GM08714 (cell line): Measurements from ENCODE around the gene LNP1.
"Not testable (repeated sequence)": the region's sequence is repeated elsewhere in the genome, so short reads cannot be mapped to it uniquely, and the experiment has no call there.

Experiments used
- H3K4me3 ChIP-seq: fragments of 200-500 bp; sonication (Bioruptor generic); 2 replicates; pipeline ENCODE4 v1.5.1; 2014; ENCODE audit warnings: mild to moderate bottlenecking, low read length, inconsistent platforms
- ZNF274 ChIP-seq: IDR thresholded peaks from 2 replicates; pipeline ENCODE4 v1.6.1; 2012; ENCODE audit warnings: mild to moderate bottlenecking, low read depth, low read length

LNP1 gene

DNA sequence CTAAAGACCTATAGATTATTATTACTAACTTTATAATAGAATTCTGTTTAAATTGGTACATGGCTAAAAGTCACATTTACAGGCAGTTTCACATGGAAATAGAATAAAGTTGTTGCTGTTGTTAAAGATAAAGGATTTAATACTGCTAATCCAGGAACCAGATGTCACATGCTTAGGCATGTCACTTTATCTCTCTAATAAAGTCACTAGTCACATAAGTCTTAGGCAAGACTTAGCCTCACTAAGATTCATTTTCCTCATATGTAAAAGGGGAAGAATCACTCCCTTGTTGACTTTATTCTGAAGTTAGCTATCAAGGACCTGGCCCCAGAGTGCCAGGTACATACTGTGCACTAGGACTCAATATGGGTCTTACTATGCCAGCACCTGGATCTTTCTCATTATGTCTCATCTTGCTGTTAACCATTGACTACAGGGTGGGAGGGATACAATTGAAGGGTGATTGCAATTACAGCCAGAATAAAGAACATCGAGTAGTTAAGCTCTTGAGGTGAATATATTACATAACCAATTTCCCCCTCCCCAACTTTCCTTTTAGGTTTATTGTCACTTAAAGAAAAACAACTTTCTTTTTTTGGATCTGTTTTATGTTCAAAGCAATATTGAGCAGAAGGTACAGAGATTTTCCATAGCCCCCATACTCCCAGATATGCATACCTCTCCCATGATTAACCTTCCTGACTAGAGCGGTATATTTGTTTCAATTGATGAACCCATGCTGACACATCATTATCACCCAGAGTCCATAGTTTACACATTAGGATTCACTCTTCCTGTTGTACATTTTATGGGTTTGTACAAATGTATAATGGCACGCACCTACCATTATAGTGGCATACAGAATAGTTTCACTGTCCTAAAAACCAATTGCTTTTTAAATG, 36.6 kb downstream of the LNP1 start:
- no peak for TF ChIP-seq ZNF274
- H3K4me3 ChIP-seq, result no peak overlapping the region

DNA sequence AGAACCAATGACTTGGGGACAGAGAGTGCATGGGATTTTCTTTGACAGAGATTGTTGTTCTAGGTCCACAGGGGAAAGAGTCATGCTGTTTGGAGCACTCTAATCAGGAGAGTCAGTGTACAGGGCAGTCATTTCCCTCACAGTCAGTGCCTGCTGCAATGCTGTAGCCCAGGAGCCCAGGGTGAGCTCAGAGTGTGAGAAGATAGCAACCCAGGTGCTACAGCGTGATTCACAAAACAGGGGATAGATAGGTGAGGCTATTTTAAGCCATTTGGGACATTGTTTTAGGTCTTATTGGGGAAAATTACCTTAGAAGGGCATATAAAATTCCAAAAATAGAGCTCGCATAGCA, 37.3 kb downstream of the LNP1 start:
- TF ChIP-seq ZNF274, result no peak
- H3K4me3 ChIP-seq, result no peak overlapping the region

GRCh38 chr3:100440895-100441294, 39.6 kb downstream of the LNP1 start:
- no peak for TF ChIP-seq ZNF274

DNA sequence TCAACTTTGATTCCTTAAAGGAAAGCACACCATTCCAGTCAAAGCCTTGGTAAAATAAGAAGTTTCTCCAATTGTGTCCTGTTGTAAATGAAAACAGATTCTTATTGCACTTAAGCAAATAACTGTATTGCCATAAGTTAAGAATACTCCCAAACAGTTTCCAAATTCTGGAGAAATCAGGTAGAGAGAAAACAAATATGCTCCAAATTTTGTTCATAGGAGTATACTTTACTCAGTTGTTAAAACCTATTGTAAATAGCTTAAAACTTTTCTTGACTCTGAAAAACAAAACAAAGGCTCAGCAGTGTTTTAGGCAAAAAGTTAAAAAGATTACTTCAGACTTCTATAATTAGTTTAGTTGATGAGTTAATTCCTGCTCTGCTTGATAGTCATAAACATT, 42.4 kb downstream of the LNP1 start:
- no peak for TF ChIP-seq ZNF274
- H3K4me3 ChIP-seq, result no peak overlapping the region

More at GRCh38 chr3:100440895-100441294, 39.6 kb downstream of the LNP1 start:
- H3K4me3 ChIP-seq, result no peak overlapping the region

DNA sequence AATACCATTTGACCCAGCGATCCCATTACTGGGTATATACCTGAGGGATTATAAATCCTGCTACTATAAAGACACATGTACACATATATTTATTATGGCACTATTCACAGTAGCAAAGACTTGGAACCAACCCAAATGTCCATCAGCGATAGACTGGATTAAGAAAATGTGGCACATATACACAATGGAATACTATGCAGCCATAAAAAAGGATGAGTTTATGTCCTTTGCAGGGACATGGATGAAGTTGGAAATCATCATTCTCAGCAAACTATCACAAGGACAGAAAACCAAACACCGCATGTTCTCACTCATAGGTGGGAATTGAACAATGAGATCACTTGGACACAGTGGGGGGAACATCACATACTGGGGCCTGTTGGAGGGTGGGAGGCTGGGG, 45.7 kb downstream of the LNP1 start:
- not testable (repeated sequence) for H3K4me3 ChIP-seq

DNA sequence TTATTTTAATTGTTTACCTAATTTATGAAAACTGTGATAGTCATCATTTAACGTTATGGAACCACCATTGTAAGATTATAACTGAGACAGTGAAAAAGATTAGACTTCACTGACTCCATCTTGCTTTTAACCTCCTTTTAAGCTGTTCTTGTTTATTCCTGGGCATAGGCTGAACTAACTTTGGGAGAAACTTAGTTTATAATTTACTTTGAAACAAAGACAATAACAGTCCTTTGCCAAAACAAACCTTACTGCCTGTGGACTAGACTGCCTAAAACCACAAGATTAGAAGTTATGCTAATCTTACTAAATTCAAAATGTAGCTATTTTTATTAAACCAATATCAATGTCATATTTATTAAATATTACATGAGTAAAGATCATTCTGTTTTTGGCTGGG, 46.7 kb downstream of the LNP1 start:
- TF ChIP-seq ZNF274, result no peak
- no peak overlapping the region for H3K4me3 ChIP-seq

GRCh38 chr3:100449214-100449613, 47.9 kb downstream of the LNP1 start:
- no peak for TF ChIP-seq ZNF274
- no peak overlapping the region for H3K4me3 ChIP-seq

DNA sequence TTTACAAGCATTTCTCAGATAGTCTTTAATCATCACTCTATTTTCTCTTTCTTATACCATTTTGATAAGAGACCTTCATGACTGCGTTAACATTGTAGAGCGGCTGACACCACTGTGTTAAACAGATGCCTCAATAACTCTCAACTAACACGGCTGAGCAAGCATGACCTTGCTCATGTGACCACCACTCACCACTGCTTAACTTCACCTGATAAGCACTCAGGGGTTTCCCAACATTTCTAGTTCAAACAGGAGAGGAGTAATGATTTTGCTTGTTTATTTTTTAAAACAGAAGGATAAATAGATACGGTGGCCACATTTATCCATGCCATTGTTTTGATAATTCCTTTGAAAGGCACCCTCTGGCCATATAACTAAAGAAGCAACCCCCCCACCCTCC, 53.3 kb downstream of the LNP1 start:
- no peak for TF ChIP-seq ZNF274
- no peak overlapping the region for H3K4me3 ChIP-seq

DNA sequence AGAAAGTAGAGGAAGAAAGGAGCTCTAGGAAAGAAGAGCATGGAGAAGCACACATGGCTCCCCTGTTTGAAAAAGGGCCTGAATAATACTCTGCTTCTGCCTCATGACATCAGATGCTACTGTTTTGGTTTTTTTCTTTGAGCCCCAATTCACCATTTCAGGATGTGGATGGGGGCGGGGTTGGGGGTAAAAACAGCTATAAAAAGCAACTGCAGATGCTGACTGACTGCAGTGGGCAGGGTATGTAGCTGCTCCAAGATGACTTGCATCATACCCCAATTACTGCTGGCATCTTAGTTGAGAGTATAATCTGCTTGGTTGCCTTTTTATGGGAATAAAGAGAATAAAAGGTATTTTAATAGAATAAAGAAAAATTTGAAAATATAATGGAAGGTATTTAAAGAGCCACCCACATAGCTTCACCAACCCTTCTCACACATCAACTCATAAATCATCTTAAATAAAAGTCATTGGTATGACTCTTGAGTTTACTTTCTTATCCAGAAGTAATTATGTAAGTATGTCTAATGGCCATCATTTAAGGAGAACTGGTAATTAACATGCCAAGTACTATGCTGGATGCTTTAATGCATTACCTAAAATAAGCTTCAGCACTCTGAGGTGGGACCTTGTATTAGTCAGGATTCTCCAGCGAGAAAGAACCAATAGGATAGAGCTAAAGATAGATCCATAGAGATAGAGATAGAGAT, 54.7 kb downstream of the LNP1 start:
- H3K4me3 ChIP-seq, result no peak overlapping the region
- TF ChIP-seq ZNF274, result no peak

- no peak overlapping the region for H3K4me3 ChIP-seq
- TF ChIP-seq ZNF274, result no peak
These were observed 55.4 kb downstream of the LNP1 start for GRCh38 chr3:100456745-100457144.

GRCh38 chr3:100457811-100458210, 56.5 kb downstream of the LNP1 start:
- TF ChIP-seq ZNF274, result no peak
- no peak overlapping the region for H3K4me3 ChIP-seq

- no peak overlapping the region for H3K4me3 ChIP-seq
- TF ChIP-seq ZNF274, result no peak
These were observed 57.5 kb downstream of the LNP1 start for GRCh38 chr3:100458814-100459213.

DNA sequence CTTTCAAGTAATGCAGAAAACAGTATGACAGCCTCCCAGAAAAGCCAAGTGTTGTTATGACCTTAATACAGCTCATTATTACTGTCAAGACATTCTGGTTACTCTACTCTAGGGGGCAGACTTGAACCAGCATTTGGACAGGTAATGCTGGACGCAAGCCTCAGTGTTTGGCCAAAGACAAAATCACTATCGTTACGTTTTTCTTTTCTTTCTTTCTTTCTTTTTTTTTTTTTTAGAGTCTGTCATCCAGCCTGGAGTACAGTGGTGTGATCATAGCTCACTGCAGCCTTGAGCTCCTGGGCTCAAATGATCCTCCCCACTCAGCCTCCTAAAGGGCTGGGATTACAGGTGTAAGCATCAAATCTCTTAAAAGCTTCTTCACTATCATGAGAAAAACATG, 61.7 kb downstream of the LNP1 start:
- no peak overlapping the region for H3K4me3 ChIP-seq
- TF ChIP-seq ZNF274, result no peak

DNA sequence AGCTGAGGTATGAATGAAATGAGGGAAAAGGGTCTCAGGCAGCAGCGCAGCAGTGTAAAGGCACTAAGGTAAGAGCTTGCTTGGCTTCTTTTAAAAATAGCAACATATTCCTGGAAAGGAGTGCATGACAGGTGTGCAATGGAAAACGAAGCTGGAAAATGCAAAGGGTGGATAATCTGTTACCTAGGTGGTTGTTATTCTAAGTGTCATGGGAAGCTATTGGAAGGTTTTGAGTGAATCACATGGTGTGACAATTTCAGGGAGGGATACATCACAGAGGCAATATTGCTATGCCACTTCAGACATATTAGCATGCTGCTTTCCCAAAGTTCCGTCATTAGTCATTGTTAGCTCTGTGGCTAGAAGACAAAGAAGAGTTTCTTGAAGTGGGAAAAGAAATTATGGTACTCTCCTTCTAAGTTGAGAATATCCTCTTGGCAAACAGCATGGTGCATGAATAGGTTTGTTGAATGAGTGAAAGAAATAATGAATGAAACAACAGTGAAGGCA, 62.4 kb downstream of the LNP1 start:
- no peak overlapping the region for H3K4me3 ChIP-seq
- TF ChIP-seq ZNF274, result no peak
